Measurements from ENCODE around the gene RHBDF1.

- TF ChIP-seq PBX3 (IDR thresholded peaks at IDR 0.05) (no peak), RAD21 (conservative IDR thresholded peaks at IDR 0.05 in 1 of 2, IDR thresholded peaks at IDR 0.05 in 1 of 2) (no peak), POLR2A (IDR thresholded peaks at IDR 0.05; ENCODE audit: low read length) (no peak), CTCF (IDR thresholded peaks at IDR 0.05) (no peak), JUN (IDR thresholded peaks at IDR 0.05) (no peak), KDM5A (IDR thresholded peaks at IDR 0.05) (no peak), MAZ (IDR thresholded peaks at IDR 0.05; ENCODE audit: borderline replicate concordance, low read depth, low read length) (no peak), NFE2L2 (conservative IDR thresholded peaks at IDR 0.05; ENCODE audit: low read length) (no peak), FOSL2 (IDR thresholded peaks at IDR 0.05) (no peak), FOSL2 (CRISPR knock-in tag; IDR thresholded peaks at IDR 0.05) (no peak), JUNB (IDR thresholded peaks at IDR 0.05) (no peak), KDM1A (IDR thresholded peaks at IDR 0.05; ENCODE audit: low read depth) (no peak), MYC (IDR thresholded peaks at IDR 0.05; ENCODE audit: borderline replicate concordance, low read length) (no peak), ZC3H11A (IDR thresholded peaks at IDR 0.05) (no peak), HDAC2 (IDR thresholded peaks at IDR 0.05) (no peak)
Measured at GRCh38 chr16:69181-69580, 3.2 kb downstream of the RHBDF1 start.
